ENCODE measurements around the gene CARMIL1.

DNA sequence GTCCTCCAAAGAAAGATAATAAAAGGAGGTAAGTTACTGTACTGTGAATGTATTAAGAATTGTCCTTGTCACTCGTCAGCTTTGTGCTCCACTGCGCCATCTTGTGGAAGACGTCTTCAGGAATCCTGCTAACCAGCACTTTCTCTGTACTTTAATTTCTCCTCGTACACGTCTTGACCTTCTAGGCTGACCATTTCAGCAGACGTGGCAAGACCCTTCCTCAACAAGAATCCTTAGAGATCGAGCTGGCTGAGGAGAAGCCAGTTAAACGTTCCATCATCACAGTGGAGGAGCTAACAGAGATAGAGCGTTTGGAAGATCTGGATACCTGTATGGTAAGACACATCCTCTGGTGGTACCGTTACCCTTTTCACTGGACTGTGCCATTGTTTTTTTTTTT lies 277.3 kb downstream of the CARMIL1 start:
- TF ChIP-seq, protein P1, sequence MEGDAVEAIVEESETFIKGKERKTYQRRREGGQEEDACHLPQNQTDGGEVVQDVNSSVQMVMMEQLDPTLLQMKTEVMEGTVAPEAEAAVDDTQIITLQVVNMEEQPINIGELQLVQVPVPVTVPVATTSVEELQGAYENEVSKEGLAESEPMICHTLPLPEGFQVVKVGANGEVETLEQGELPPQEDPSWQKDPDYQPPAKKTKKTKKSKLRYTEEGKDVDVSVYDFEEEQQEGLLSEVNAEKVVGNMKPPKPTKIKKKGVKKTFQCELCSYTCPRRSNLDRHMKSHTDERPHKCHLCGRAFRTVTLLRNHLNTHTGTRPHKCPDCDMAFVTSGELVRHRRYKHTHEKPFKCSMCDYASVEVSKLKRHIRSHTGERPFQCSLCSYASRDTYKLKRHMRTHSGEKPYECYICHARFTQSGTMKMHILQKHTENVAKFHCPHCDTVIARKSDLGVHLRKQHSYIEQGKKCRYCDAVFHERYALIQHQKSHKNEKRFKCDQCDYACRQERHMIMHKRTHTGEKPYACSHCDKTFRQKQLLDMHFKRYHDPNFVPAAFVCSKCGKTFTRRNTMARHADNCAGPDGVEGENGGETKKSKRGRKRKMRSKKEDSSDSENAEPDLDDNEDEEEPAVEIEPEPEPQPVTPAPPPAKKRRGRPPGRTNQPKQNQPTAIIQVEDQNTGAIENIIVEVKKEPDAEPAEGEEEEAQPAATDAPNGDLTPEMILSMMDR (conservative IDR thresholded peaks at IDR 0.05 in 1 of 2, IDR thresholded peaks at IDR 0.05 in 1 of 2; ENCODE audit: extremely low read depth in 1 of 2, insufficient read depth in 1 of 2, low read depth in 1 of 2, low read length in 2 of 2) = peak; percentile 87
- TF ChIP-seq EZH2 (IDR thresholded peaks at IDR 0.05; ENCODE audit: borderline replicate concordance, low read length) = no peak
